ENCODE data around the gene SAMD4A. TPM values are rescaled to one million over a fixed set of nuclear protein-coding genes. Genes with fewer than 3 reads are reported as not detected.

Gene SAMD4A
- polyA plus RNA-seq, 2 of the 4 experiments (the other 2 are of a cell fraction): 3.9 to 5.4 TPM

DNA sequence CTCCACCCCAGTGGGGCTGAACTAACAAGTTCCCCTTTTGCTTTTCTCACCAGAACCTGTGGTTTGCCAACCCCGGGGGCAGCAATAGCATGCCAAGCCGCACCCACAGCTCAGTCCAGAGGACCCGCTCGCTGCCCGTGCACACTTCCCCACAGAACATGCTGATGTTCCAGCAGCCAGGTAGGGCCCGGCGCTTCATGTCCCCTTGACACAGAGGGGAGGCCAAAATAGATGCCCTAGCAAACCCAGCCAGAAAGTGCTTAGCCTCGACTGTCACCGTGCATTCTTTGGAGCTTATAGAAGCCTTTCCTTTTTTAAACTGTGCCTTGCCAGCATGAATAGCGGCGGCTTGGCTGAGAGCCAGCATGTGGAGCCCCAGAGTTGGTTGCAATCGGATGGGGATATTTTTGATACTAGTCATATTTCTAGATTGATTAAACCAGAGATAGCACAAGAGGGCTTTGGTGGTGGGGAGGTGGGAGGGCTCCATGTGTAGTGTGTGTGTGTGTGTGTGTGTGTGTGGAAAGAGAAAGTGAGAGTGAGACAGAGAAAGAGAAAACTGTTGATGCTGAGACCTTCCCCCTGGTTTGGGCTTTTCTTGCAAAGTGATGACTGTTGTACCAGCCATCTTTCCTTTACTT is 209.6 kb downstream of the SAMD4A start (continued):
- no peak for TF ChIP-seq RARB (CRISPR knock-in tag; IDR thresholded peaks at IDR 0.05)

DNA sequence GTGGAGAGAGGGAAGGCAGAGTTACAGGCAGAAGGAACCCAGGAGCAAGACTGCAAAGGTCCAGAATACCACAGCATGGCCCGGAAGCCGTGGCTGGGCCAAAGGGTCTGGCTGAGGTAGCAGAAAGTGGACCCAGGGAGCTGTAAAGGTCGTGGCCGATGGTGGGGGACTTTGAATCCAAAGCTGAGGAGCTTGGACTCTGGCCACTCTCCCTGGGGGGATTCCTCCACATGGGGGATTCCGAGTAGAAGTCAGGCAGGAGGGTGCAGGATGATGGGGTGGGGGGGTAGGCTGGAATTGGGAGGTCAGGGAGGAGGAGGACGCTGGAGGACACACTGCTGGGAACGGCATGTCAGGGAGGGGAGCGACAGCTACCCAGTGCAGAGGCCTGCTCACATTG is 210.5 kb downstream of the SAMD4A start:
- TF ChIP-seq ZNF302 (CRISPR knock-in tag; IDR thresholded peaks at IDR 0.05) (no peak), HOXB13 (CRISPR knock-in tag; IDR thresholded peaks at IDR 0.05; ENCODE audit: low read depth) (no peak), JUN (IDR thresholded peaks at IDR 0.05) (no peak), JUNB (IDR thresholded peaks at IDR 0.05) (no peak), MAFK (IDR thresholded peaks at IDR 0.05; ENCODE audit: partially characterized antibody) (no peak), KDM1A (IDR thresholded peaks at IDR 0.05; ENCODE audit: low read depth) (no peak), EHF (CRISPR knock-in tag; IDR thresholded peaks at IDR 0.05) (no peak), CHD4 (IDR thresholded peaks at IDR 0.05; ENCODE audit: borderline replicate concordance) (no peak), RCOR1 (IDR thresholded peaks at IDR 0.05; ENCODE audit: low read depth, low read length) (no peak), NPAS2 (CRISPR knock-in tag; IDR thresholded peaks at IDR 0.05; ENCODE audit: borderline replicate concordance) (no peak), FOSB (CRISPR knock-in tag; IDR thresholded peaks at IDR 0.05) (no peak), RNF2 (IDR thresholded peaks at IDR 0.05; ENCODE audit: borderline replicate concordance, low read depth) (no peak), RFX5 (IDR thresholded peaks at IDR 0.05) (no peak), ESRRA (IDR thresholded peaks at IDR 0.05; ENCODE audit: borderline replicate concordance, low read length) (no peak), MYC (IDR thresholded peaks at IDR 0.05; ENCODE audit: borderline replicate concordance, low read length) (no peak), CHD2 (IDR thresholded peaks at IDR 0.05; ENCODE audit: low read length, partially characterized antibody) (no peak)
- TF ChIP-seq, protein P1, sequence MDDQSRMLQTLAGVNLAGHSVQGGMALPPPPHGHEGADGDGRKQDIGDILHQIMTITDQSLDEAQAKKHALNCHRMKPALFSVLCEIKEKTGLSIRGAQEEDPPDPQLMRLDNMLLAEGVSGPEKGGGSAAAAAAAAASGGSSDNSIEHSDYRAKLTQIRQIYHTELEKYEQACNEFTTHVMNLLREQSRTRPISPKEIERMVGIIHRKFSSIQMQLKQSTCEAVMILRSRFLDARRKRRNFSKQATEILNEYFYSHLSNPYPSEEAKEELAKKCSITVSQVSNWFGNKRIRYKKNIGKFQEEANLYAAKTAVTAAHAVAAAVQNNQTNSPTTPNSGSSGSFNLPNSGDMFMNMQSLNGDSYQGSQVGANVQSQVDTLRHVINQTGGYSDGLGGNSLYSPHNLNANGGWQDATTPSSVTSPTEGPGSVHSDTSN (IDR thresholded peaks at IDR 0.05): no peak
- TF ChIP-seq, protein P2, sequence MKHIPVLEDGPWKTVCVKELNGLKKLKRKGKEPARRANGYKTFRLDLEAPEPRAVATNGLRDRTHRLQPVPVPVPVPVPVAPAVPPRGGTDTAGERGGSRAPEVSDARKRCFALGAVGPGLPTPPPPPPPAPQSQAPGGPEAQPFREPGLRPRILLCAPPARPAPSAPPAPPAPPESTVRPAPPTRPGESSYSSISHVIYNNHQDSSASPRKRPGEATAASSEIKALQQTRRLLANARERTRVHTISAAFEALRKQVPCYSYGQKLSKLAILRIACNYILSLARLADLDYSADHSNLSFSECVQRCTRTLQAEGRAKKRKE (CRISPR knock-in tag; IDR thresholded peaks at IDR 0.05; ENCODE audit: low read depth): no peak
- TF ChIP-seq, protein P3, sequence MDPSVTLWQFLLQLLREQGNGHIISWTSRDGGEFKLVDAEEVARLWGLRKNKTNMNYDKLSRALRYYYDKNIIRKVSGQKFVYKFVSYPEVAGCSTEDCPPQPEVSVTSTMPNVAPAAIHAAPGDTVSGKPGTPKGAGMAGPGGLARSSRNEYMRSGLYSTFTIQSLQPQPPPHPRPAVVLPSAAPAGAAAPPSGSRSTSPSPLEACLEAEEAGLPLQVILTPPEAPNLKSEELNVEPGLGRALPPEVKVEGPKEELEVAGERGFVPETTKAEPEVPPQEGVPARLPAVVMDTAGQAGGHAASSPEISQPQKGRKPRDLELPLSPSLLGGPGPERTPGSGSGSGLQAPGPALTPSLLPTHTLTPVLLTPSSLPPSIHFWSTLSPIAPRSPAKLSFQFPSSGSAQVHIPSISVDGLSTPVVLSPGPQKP (IDR thresholded peaks at IDR 0.05; ENCODE audit: low read depth, low read length): no peak
- no peaks in the 10 kb centered on the region for H3K9me3 ChIP-seq
- POLR2A ChIA-PET: no interaction called here
- no peak overlapping the region for H3K4me3 ChIP-seq
- CTCF ChIA-PET: interaction anchor here (1.5 to 6.4 kb wide), 5 partner anchors 11 to 410 kb away, joined by 4 to 272 read pairs (median 51); partner anchors contain the start of gene SAMD4A
- H3K4me1 ChIP-seq: peaks cover 17% of the 10 kb centered on the region
- 68% methylated on average over 8 of the region's 8 CpGs for WGBS (ENCODE audit: missing lambda C conversion rate)
- H3K27ac ChIP-seq: no peak overlapping the region
- DNase-seq (ENCODE audit: low read depth in 1 of 2, low spot score in 1 of 2) (no peak), ATAC-seq (no peak), FAIRE-seq (no peak)
- no peak overlapping the region for H3K4me2 ChIP-seq

DNA sequence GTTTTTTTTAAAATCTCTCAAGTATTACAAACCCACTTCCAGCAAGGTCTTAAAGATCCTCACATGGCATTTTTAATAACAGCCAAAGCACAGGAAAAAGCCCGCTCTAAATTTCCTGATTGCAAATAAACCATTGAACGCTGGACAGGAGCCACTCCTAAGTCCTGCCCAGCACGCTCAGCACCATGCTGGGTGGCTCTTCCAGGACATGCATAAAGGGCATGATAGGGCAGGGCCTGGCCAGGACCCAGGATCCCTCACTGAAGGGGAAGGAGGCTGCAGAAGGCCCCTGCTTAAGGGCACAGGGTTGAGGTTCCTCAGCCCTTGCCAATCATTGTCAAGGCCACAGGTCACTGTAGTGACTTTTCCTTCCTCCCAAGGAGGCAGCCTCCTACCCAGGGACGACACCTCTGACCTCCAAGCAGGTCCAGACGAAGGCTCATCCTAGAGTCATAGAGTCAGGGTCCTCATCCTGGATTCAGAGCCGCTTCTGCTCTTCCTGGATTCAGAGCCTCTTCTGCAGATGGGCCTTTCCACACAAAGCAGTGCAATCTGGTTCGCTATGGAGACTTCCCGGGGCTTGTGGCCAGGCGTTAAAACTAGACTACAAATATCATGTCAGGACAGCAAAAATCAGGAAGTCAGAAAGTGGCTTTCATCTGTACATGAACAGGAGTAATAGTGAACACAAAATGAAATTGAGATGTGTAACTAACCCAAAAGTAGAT is 211.9 kb downstream of the SAMD4A start:
- no peak for FAIRE-seq
- POLR2A ChIA-PET: no interaction called here
- no peak for TF ChIP-seq MAZ (IDR thresholded peaks at IDR 0.05; ENCODE audit: borderline replicate concordance, low read depth, low read length)
- no peak for TF ChIP-seq POLR2A (IDR thresholded peaks at IDR 0.05; ENCODE audit: low read length)
- no peak for TF ChIP-seq RCOR1 (IDR thresholded peaks at IDR 0.05; ENCODE audit: low read depth, low read length)
- no peak for TF ChIP-seq FOSL2 (IDR thresholded peaks at IDR 0.05)
- no peak for TF ChIP-seq FOSL2 (CRISPR knock-in tag; IDR thresholded peaks at IDR 0.05)
- TF ChIP-seq KDM5A (IDR thresholded peaks at IDR 0.05): no peak
- TF ChIP-seq, protein P4, sequence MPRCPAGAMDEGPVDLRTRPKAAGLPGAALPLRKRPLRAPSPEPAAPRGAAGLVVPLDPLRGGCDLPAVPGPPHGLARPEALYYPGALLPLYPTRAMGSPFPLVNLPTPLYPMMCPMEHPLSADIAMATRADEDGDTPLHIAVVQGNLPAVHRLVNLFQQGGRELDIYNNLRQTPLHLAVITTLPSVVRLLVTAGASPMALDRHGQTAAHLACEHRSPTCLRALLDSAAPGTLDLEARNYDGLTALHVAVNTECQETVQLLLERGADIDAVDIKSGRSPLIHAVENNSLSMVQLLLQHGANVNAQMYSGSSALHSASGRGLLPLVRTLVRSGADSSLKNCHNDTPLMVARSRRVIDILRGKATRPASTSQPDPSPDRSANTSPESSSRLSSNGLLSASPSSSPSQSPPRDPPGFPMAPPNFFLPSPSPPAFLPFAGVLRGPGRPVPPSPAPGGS (IDR thresholded peaks at IDR 0.05): no peak
- TF ChIP-seq MAFK (IDR thresholded peaks at IDR 0.05; ENCODE audit: partially characterized antibody): no peak
- TF ChIP-seq ZNF302 (CRISPR knock-in tag; IDR thresholded peaks at IDR 0.05): no peak
- TF ChIP-seq, protein P5, sequence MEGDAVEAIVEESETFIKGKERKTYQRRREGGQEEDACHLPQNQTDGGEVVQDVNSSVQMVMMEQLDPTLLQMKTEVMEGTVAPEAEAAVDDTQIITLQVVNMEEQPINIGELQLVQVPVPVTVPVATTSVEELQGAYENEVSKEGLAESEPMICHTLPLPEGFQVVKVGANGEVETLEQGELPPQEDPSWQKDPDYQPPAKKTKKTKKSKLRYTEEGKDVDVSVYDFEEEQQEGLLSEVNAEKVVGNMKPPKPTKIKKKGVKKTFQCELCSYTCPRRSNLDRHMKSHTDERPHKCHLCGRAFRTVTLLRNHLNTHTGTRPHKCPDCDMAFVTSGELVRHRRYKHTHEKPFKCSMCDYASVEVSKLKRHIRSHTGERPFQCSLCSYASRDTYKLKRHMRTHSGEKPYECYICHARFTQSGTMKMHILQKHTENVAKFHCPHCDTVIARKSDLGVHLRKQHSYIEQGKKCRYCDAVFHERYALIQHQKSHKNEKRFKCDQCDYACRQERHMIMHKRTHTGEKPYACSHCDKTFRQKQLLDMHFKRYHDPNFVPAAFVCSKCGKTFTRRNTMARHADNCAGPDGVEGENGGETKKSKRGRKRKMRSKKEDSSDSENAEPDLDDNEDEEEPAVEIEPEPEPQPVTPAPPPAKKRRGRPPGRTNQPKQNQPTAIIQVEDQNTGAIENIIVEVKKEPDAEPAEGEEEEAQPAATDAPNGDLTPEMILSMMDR (IDR thresholded peaks at IDR 0.05): no peak
- TF ChIP-seq EHMT2 (IDR thresholded peaks at IDR 0.05; ENCODE audit: low read depth): no peak
- TF ChIP-seq CBX8 (IDR thresholded peaks at IDR 0.05): no peak
- TF ChIP-seq PHF8 (IDR thresholded peaks at IDR 0.05; ENCODE audit: borderline replicate concordance, low read depth): no peak

More for the DNA sequence above, 211.9 kb downstream of the SAMD4A start:
- no peak for ATAC-seq
- CTCF ChIA-PET: interaction anchor here (4.4 to 17.9 kb wide), 2 partner anchors 27 to 215 kb away, joined by 20 to 159 read pairs; no protein-coding TSS in a partner anchor
- no peaks in the 10 kb centered on the region for H3K9me3 ChIP-seq
- DNase-seq (ENCODE audit: low read depth in 1 of 2, low spot score in 1 of 2): no peak
- no peak overlapping the region for H3K4me2 ChIP-seq
- H3K4me1 ChIP-seq: peaks cover 6% of the 10 kb centered on the region
- 85% methylated on average over 9 of the region's 9 CpGs for WGBS (ENCODE audit: missing lambda C conversion rate)
- H3K27ac ChIP-seq: no peak overlapping the region
- H3K4me3 ChIP-seq: no peak overlapping the region

Measured in A549 (cell line).